GM19023 (cell line): ENCODE data around the gene VIP.
"Not testable (repeated sequence)": the region's sequence is repeated elsewhere in the genome, so short reads cannot be mapped to it uniquely, and the experiment has no call there.

ENCODE experiments used
- ATAC-seq: cut with Tn5 transposase; IDR thresholded peaks from one replicate; pipeline ENCODE4 v1.9.1; 2021; ENCODE audit warnings: mild to moderate bottlenecking, moderate library complexity; ENCODE audit not compliant: unreplicated experiment

VIP gene

DNA sequence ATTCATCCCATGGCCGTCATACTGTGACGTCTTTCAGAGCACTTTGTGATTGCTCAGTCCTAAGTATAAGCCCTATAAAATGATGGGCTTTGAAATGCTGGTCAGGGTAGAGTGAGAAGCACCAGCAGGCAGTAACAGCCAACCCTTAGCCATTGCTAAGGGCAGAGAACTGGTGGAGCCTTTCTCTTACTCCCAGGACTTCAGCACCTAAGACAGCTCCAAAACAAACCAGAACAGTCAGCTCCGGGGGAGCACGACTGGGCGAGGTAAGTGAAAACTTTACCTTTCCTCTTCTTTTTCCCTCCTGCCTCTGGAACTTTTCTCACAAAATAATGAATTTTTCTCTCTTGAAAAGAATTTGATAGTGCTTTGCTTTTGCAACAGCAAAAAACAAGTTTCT lies at the start of gene VIP:
TSS of gene VIP (plus strand) at position 104 of the 400 bp plus-strand sequence. CDS start 1,381 bp downstream, outside the sequence.
- ATAC-seq: no peak

DNA sequence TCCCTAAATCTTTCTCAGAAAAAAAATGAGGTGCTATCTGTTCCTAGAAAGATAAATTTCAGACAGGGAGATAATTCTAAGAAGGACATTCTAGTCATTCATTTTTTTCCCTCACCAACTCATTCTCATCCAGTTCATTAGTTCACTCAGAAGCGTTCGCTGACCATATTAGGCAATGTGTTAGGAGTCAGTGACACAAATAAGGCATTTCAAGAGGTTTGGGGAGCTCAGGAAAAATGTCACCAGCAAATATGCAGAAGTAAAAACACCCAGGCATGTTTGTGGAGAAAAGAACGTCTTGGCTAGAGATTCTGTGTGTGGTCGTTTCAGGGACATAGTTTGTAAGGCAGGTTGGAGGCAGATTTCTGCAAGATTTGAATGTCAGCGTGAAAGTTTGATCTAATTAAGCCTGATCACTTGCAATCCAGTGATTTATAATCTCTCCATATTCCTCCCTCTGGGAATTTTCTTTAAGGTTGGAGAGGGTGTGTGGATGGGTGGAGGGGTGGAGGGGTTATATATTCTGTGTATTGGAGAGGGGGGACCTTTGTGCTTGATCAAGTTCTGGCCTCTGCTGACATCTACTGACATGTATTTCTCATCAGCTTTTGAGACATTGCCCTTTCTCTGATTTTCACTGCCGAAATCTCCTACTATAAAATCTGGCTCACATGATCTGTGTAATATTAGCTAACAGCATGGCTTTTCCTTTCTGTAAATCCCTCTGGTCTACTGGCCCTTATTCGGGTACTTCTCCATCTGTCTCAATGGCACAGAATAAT lies 49.3 kb upstream of the VIP start:
- no peak for ATAC-seq

DNA sequence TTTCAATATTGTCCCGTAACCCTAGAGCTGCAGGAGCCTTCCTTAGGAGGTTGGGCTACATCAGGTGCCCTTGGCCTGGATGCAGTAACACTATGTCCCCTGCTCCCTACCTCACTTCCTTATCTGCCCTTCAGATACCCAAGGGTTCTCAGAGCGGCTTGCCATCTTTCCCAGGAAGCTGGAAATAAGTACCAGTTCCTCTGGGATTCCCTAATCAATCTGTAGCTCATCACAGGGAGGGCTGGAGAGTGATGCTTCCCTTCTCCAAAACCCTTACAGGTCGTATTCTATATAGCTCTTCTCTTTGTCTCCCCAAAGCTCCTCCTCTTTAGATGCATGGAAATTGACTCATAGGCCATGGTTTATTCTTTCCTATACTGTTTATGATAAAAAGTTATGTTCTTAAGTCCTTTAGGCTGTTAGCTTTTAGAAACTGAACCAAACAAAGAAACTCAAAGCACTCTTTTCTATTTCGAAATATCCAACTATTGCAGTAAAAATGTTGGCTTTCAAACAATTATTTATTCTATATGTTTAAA lies 48.7 kb upstream of the VIP start:
- no peak for ATAC-seq

DNA sequence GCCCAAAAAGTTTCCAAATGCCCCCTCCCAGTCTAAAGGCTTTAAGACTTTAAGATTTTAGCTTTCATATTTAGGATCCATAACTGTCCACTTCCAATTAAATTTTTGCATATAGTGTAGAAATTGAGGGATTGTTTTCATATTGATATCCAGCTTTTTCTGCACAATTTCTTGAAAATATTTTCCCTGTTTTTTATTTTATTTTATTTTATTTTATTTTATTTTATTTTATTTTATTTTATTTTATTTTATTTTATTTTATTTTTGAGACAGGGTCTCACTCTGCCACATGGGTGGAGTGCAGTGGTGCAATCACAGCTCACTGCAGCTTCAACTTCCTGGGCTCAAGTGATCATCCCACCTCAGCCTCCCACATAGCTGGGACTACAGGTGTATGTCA lies 46.8 kb upstream of the VIP start:
- not testable (repeated sequence) for ATAC-seq

GRCh38 chr6:152705327-152705726 lies 45.3 kb upstream of the VIP start:
- ATAC-seq: no peak

GRCh38 chr6:152716322-152716721 lies 34.3 kb upstream of the VIP start:
- no peak for ATAC-seq

GRCh38 chr6:152720974-152721373 lies 29.6 kb upstream of the VIP start:
- no peak for ATAC-seq

DNA sequence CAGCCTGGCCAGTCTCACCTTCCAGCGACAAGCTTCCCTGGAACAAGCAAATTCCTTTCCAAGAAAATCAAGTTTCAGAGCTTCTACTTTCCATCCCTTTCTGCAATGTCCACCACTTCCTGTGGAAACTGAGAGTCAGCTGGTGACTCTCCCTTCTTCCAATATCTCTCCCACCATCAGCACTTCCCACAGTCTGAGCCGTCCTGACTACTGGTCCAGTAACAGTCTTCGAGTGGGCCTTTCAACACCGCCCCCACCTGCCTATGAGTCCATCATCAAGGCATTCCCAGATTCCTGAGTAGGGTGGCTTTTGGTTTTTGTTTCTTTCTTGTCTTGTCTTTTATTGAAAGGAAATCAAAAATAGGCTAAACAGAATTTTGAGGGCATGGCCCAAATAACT lies 28.6 kb upstream of the VIP start:
- no peak for ATAC-seq

- no peak for ATAC-seq
Observed at GRCh38 chr6:152723398-152723797, 27.2 kb upstream of the VIP start.

DNA sequence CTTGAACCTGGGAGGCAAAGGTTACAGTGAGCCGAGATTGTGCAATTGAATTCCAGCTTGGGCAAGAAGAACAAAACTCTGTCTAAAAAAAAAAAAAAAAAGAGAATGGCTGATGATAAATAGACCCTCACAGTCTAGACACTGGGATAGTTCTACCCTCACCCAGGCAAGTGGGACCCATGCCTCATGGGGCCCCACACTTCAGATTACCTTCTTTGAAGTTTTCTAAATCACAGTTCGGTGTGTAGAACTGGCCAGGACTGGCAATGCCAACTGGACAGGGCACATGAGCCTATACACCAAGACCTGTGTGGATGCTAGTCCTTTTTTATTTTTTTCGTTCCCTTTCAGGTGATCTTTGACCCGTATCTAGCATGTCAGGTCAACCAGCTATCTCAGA lies 24.3 kb upstream of the VIP start:
- no peak for ATAC-seq

GRCh38 chr6:152727507-152727906 lies 23.1 kb upstream of the VIP start:
- no peak for ATAC-seq

DNA sequence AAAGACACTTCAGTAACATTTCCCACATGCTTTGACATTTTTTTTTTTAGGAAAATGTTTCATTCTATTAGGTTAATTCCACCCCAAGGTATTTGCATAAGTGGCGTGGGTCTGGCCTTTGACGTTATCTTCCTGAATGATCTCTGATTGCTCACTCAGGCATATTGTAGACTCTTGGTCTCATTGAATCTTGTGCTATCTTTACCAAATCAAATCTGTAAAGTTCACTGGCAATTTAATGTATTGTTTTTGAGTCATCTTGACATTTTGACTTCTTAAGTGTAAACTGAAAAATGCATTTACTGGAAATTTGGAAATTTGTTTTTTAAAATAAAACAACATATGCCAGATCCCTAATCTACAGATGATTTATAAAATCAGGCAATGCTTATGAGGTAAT lies 16.0 kb upstream of the VIP start:
- ATAC-seq: no peak

DNA sequence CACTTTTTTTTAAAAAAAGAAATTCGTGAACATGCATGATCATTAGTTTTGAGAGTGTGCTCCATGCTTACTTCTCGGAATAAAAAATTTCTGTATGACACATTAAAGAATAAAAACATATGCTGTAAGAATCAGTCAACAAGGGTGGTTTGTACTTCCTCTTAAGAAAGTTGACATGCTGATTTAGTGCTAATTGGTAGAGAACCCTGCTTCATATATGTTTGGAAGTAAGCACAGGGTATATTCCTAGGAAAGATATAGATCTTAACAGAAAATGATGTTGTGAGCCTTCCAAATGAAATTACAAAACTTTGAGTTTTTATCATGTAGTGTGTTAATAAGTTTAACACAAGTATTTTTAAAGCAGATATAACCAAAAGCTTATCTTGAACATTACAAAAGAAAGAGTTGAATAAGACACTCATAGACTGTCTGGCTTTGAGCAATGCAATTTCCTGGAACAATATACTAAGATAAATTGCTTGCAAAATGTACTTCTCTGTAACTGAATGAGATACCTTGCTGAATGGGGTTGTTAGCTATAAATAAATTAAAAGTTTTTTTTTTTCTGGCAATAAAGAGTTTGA lies 13.8 kb upstream of the VIP start:
- ATAC-seq: no peak

GRCh38 chr6:152745509-152746171 lies 5.0 kb upstream of the VIP start:
- ATAC-seq: no peak

GRCh38 chr6:152746172-152746553 lies 4.4 kb upstream of the VIP start:
- no peak for ATAC-seq

GRCh38 chr6:152748843-152749242 lies 1.8 kb upstream of the VIP start:
- no peak for ATAC-seq

DNA sequence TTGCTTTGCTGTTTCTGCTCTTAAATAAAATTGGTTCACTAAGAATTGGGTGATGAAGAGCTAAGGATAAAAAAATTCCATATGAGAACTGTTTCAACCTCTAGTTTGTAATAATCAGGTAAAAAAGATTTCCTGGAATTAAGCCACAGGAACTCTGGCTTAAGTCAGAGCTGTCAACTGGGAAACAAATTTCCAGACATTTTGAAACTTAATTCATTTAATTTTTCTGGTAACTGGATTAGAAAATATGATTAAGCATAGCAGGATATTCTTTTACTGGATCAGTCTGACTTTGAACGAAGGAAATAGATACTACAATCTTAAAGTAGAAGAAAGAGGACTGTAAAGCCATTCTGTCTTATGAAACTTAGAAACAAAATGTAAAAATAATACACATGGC lies 1.3 kb upstream of the VIP start:
- no peak for ATAC-seq

GRCh38 chr6:152765331-152765730 lies 14.7 kb downstream of the VIP start:
- ATAC-seq: no peak

DNA sequence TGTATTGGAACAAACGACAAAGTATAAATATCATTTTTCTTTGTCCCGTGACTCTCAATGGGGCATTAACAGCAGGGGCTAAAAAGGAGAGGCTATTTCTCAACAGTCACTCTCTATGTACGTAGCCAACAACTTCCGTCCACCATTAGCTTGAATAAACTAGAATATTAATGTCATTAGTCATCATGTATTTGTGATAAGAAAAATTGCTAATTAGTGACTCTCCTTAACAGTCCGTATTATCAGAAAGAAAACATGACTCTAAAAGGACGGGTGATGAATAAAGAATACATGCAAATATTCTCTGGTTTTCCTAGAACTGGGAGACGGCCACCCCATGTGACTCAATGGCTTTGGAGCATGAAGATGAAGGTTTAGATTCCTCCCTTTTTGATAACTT lies 18.6 kb downstream of the VIP start:
- no peak for ATAC-seq

GRCh38 chr6:152769993-152770392 lies 19.4 kb downstream of the VIP start:
- no peak for ATAC-seq

DNA sequence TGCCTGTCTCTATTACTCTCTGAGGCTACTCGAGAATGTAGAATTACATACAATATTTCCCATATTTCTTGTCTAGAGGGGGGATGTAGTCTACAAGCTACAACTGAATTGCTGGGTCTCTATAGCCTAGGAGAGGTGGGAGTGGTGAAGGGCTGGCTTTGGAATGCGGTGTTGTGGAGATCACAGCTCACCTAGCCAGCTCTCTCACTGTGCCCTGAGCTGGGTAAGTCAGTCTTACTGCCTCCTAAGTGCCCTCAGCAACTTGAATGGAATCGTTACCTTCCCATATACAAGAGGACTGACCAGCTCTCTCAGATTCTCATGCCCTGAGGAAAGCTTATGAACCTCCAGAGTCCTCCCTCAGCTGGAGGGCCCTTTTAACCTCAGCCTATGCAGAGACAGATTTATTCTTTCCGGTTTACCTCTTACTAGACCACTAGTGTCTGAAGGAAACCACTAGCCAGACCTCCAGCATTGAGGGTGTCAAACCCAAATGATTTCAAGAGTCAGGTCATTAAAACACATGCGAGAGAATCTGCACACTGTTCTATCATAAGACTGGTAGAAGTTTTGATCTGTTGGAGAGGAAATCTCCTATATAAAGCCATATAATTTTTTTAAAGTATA lies 20.6 kb downstream of the VIP start:
- no peak for ATAC-seq

- ATAC-seq: no peak
Observed at GRCh38 chr6:152775428-152775827, 24.8 kb downstream of the VIP start.
